ENCODE results near the gene CDC20. TPM values are rescaled to one million over a fixed set of nuclear protein-coding genes. Genes with fewer than 3 reads are reported as not detected.

CDC20 gene
- 20.7 TPM for polyA plus RNA-seq
- long read RNA-seq, donor 1, partial matches to known transcripts: 0 of 6 reads
- long read RNA-seq, donor 1, other reads (novel, unspliced or antisense): 0 of 6 reads
- long read RNA-seq, donor 2, transcript CDC20-201 (11 exons, 1,675 nt): major isoform, 6 of 9 reads
- long read RNA-seq, donor 2, partial matches to known transcripts: 0 of 9 reads
- long read RNA-seq, donor 2, other reads (novel, unspliced or antisense): 0 of 9 reads
- long read RNA-seq, donor 3: 0 reads
- long read RNA-seq, donor 4, partial matches to known transcripts: 0 of 1 reads
- long read RNA-seq, donor 4, other reads (novel, unspliced or antisense): 0 of 1 reads
- long read RNA-seq, donor 5, partial matches to known transcripts: 0 of 5 reads
- long read RNA-seq, donor 5, other reads (novel, unspliced or antisense): 0 of 5 reads
- long read RNA-seq, donor 6, partial matches to known transcripts: 0 of 5 reads
- long read RNA-seq, donor 6, other reads (novel, unspliced or antisense): 0 of 5 reads
- long read RNA-seq, donor 7, partial matches to known transcripts: 0 of 5 reads
- long read RNA-seq, donor 7, other reads (novel, unspliced or antisense): 0 of 5 reads
- long read RNA-seq, donor 8, transcript CDC20-201 (11 exons, 1,675 nt): major isoform, 5 of 7 reads
- long read RNA-seq, donor 8, partial matches to known transcripts: 0 of 7 reads
- long read RNA-seq, donor 8, other reads (novel, unspliced or antisense): 0 of 7 reads
- long read RNA-seq, donor 9, partial matches to known transcripts: 0 of 2 reads
- long read RNA-seq, donor 9, other reads (novel, unspliced or antisense): 0 of 2 reads
- long read RNA-seq, donor 10, transcript CDC20-201 (11 exons, 1,675 nt): major isoform, 5 of 5 reads
- long read RNA-seq, donor 10, partial matches to known transcripts: 0 of 5 reads
- long read RNA-seq, donor 10, other reads (novel, unspliced or antisense): 0 of 5 reads
- long read RNA-seq, donor 11, partial matches to known transcripts: 0 of 4 reads
- long read RNA-seq, donor 11, other reads (novel, unspliced or antisense): 0 of 4 reads

DNA sequence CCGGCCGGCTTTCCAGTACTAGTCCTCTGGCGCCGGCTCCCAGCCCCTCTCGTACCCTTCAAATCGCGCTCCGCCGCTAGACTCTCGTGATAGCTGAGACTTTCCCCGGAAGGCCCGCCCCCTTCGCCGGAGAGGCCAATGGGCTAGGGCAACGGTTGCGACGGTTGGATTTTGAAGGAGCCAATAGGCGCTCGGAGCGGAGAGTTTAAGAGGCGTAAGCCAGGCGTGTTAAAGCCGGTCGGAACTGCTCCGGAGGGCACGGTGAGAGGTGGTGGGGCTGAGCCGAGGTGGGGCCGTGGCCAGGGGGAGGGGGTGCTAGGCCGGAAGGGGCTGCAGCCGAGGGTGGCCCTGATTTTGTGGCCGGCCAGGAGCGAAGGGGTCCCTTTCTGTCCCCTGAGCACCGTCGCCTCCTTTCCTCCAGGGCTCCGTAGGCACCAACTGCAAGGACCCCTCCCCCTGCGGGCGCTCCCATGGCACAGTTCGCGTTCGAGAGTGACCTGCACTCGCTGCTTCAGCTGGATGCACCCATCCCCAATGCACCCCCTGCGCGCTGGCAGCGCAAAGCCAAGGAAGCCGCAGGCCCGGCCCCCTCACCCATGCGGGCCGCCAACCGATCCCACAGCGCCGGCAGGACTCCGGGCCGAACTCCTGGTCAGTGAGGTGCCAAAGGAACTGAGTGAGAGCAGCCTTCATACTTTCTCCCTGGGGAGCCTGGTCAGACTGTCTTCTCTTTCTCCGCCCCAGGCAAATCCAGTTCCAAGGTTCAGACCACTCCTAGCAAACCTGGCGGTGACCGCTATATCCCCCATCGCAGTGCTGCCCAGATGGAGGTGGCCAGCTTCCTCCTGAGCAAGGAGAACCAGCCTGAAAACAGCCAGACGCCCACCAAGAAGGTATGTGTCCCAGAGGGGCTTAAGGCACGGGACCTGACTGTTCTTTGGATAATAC, at the start of gene CDC20:
CDC20 (plus strand) TSS at position 236 of the 948 bp plus-strand sequence; CDS start at position 471, 235 bp downstream.
- WGBS (ENCODE audit: insufficient coverage, low lambda C conversion rate): no CpG with 5 or more reads among the region's 59 CpGs
- Histone ChIP-seq H3K27me3 (ENCODE audit: control insufficient read depth, insufficient read depth, low read length) (no peaks in the 10 kb centered on the region), H3K36me3 (ENCODE audit: control insufficient read depth, insufficient read depth, low read length) (peaks cover 31% of the 10 kb centered on the region), H3K4me1 (ENCODE audit: control insufficient read depth, insufficient read depth, low read length) (peaks cover 21% of the 10 kb centered on the region), H3K9me3 (ENCODE audit: control insufficient read depth, low read depth, low read length) (no peaks in the 10 kb centered on the region), H3K27ac (ENCODE audit: low read length) (peak within 1 kb of the TSS; percentile 95), H3K4me3 (ENCODE audit: low read length) (peak within 1 kb of the TSS; percentile 82)
- peak; percentile 96 to 98 for DNase-seq

DNA sequence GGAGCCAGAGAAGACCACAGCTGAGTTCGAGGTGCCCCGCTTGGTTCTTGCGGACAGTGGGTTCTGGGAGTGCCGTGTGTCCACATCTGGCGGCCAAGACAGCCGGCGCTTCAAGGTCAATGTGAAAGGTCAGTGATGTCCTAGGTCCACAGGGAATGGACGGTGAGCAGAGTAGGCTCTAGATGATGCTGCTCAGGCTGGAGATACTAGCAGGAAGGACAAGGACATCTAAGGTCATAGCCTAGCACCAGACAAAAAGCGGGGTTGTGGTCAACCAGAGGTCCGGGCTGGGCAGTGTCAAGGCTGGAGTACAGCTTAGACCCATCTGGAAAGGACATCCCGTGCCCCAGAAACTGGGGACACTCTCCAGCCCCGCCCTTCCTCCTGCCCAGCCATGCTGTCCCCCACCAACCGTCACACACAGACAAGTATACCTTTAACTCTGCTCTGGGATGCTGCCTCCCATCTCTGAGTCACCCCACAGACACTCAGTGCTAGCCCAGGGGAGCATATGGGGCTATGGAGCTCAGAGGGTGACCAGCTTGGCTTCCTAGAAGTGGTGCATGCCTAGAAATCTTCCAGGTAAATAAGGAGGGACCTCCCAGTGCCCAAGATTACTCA, 49.3 kb upstream of the CDC20 start:
- no CpG with 5 or more reads among the region's 13 CpGs for WGBS (ENCODE audit: insufficient coverage, low lambda C conversion rate)

DNA sequence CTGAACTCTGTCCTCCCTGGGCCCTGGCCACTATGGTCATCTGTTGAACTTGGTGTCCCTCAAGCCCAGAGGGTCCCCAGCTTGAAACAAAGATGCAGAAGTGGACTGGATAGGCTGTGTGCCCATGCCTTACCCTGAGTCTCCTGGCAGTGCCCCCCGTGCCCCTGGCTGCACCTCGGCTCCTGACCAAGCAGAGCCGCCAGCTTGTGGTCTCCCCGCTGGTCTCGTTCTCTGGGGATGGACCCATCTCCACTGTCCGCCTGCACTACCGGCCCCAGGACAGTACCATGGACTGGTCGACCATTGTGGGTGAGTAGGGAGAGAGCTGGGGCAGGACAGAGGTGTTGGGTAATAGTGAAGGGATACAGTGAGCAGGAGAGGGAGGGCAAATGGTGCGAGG, 47.3 kb upstream of the CDC20 start:
- Histone ChIP-seq H3K27me3 (ENCODE audit: control insufficient read depth, insufficient read depth, low read length) (no peaks in the 10 kb centered on the region), H3K9me3 (ENCODE audit: control insufficient read depth, low read depth, low read length) (no peaks in the 10 kb centered on the region), H3K27ac (ENCODE audit: low read length) (no peak overlapping the region), H3K4me1 (ENCODE audit: control insufficient read depth, insufficient read depth, low read length) (no peaks in the 10 kb centered on the region), H3K36me3 (ENCODE audit: control insufficient read depth, insufficient read depth, low read length) (no peaks in the 10 kb centered on the region), H3K4me3 (ENCODE audit: low read length) (no peak overlapping the region)
- WGBS (ENCODE audit: insufficient coverage, low lambda C conversion rate): no CpG with 5 or more reads among the region's 9 CpGs
- DNase-seq: no peak

More for the DNA sequence above, 49.3 kb upstream of the CDC20 start:
- DNase-seq: no peak
- Histone ChIP-seq H3K36me3 (ENCODE audit: control insufficient read depth, insufficient read depth, low read length) (no peaks in the 10 kb centered on the region), H3K4me3 (ENCODE audit: low read length) (no peak overlapping the region), H3K27me3 (ENCODE audit: control insufficient read depth, insufficient read depth, low read length) (no peaks in the 10 kb centered on the region), H3K4me1 (ENCODE audit: control insufficient read depth, insufficient read depth, low read length) (no peaks in the 10 kb centered on the region), H3K27ac (ENCODE audit: low read length) (no peak overlapping the region), H3K9me3 (ENCODE audit: control insufficient read depth, low read depth, low read length) (no peaks in the 10 kb centered on the region)

DNA sequence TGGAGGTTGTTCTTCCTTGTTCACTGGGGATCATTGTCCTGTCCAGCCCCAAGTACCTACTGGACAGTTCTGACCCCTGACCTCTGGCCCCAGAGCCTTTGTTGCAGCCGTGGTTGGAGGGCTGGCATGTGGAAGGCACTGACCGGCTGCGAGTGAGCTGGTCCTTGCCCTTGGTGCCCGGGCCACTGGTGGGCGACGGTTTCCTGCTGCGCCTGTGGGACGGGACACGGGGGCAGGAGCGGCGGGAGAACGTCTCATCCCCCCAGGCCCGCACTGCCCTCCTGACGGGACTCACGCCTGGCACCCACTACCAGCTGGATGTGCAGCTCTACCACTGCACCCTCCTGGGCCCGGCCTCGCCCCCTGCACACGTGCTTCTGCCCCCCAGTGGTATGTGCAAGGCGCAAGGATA, 46.6 kb upstream of the CDC20 start:
- Histone ChIP-seq H3K27me3 (ENCODE audit: control insufficient read depth, insufficient read depth, low read length) (no peaks in the 10 kb centered on the region), H3K4me1 (ENCODE audit: control insufficient read depth, insufficient read depth, low read length) (no peaks in the 10 kb centered on the region), H3K36me3 (ENCODE audit: control insufficient read depth, insufficient read depth, low read length) (no peaks in the 10 kb centered on the region), H3K27ac (ENCODE audit: low read length) (no peak overlapping the region), H3K4me3 (ENCODE audit: low read length) (no peak overlapping the region), H3K9me3 (ENCODE audit: control insufficient read depth, low read depth, low read length) (no peaks in the 10 kb centered on the region)
- no CpG with 5 or more reads among the region's 19 CpGs for WGBS (ENCODE audit: insufficient coverage, low lambda C conversion rate)
- DNase-seq: no peak

DNA sequence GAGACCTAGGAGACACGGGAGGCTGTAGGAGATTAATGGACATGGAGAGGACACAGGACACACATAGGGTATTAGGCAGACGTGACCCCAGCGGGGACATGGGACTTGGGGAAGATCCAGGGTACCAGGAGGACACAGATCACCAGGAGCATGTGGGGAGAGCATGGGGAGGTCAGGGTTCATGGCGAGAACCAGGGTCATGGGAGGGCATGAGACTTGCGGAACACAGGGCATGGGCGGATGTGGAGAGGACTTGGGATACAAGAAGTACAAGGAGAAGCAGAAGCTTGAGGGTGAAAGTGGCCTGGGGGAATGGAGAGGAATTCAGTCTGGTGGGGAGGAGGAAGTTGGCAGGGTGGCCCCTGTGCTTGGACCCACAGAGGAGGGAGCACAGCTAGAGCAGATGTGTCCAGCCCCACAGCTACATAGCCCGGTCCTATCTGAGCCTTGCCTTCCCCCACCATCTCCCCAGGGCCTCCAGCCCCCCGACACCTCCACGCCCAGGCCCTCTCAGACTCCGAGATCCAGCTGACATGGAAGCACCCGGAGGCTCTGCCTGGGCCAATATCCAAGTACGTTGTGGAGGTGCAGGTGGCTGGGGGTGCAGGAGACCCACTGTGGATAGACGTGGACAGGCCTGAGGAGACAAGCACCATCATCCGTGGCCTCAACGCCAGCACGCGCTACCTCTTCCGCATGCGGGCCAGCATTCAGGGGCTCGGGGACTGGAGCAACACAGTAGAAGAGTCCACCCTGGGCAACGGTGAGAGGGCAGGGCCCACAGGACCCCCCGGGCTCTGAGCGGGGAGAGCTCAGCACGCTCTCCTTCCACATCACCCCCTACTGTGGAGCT, 45.9 kb upstream of the CDC20 start:
- no peak overlapping the region for H3K27ac ChIP-seq (ENCODE audit: low read length)
- H3K4me1 ChIP-seq (ENCODE audit: control insufficient read depth, insufficient read depth, low read length): no peaks in the 10 kb centered on the region
- H3K9me3 ChIP-seq (ENCODE audit: control insufficient read depth, low read depth, low read length): no peaks in the 10 kb centered on the region
- no peak for DNase-seq
- H3K36me3 ChIP-seq (ENCODE audit: control insufficient read depth, insufficient read depth, low read length): no peaks in the 10 kb centered on the region
- WGBS (ENCODE audit: insufficient coverage, low lambda C conversion rate): 80% methylated on average over 1 of the region's 24 CpGs
- H3K27me3 ChIP-seq (ENCODE audit: control insufficient read depth, insufficient read depth, low read length): no peaks in the 10 kb centered on the region
- no peak overlapping the region for H3K4me3 ChIP-seq (ENCODE audit: low read length)

DNA sequence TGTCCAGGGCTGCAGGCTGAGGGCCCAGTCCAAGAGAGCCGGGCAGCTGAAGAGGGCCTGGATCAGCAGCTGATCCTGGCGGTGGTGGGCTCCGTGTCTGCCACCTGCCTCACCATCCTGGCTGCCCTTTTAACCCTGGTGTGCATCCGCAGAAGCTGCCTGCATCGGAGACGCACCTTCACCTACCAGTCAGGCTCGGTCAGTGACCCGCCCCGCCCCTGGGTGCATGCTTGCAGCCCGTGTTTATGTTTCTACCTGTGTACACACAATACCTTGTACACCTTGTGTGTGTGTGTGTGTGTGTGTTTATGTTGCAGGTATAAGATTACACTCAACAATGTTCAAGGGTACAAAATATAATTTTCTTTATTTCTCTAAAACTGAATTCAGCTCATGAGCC, 45.0 kb upstream of the CDC20 start:
- Histone ChIP-seq H3K4me1 (ENCODE audit: control insufficient read depth, insufficient read depth, low read length) (no peaks in the 10 kb centered on the region), H3K4me3 (ENCODE audit: low read length) (no peak overlapping the region), H3K9me3 (ENCODE audit: control insufficient read depth, low read depth, low read length) (no peaks in the 10 kb centered on the region), H3K27ac (ENCODE audit: low read length) (no peak overlapping the region), H3K36me3 (ENCODE audit: control insufficient read depth, insufficient read depth, low read length) (no peaks in the 10 kb centered on the region), H3K27me3 (ENCODE audit: control insufficient read depth, insufficient read depth, low read length) (no peaks in the 10 kb centered on the region)
- no CpG with 5 or more reads among the region's 10 CpGs for WGBS (ENCODE audit: insufficient coverage, low lambda C conversion rate)
- DNase-seq: no peak

DNA sequence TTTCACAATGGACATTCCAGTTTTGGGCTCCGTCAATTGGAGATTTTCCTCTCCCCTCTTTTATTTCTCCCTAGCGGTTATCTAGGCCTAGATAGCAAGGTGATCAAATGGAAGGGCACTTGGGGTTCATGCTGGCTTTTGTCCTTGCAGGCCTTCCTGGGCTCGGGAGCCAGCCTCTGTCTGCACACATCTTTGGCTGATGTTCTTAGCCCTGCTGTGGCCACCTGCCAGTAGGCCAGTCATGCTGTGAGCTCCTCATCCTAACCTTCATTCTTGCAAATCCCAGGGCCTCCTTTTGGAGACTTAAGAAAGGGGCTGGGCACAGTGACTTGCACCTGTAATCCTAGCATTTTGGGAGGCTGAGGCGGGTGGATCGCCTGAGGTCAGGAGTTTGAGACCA, 44.5 kb upstream of the CDC20 start:
- no peak for DNase-seq

DNA sequence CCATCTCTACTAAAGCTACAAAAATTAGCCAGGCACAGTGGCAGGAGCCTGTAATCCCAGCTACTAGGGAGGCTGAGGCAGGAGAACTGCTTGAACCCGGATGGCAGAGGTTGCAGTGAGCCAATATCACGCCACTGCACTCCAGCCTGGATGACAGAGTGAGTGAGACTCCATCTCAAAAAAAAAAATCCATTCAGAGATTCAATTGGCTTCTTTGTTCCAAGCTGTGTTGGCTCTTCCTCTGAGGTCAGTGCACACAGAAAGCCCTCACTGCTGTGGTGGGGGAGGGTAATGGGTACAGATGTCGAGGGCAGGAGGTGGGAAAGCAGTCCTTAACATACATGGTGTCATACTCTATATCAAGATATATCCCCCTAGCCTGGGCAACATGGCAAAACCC, 43.3 kb upstream of the CDC20 start:
- no peak for DNase-seq
- H3K4me1 ChIP-seq (ENCODE audit: control insufficient read depth, insufficient read depth, low read length): no peaks in the 10 kb centered on the region
- H3K36me3 ChIP-seq (ENCODE audit: control insufficient read depth, insufficient read depth, low read length): no peaks in the 10 kb centered on the region
- WGBS (ENCODE audit: insufficient coverage, low lambda C conversion rate): no CpG with 5 or more reads among the region's 3 CpGs
- no peaks in the 10 kb centered on the region for H3K27me3 ChIP-seq (ENCODE audit: control insufficient read depth, insufficient read depth, low read length)
- no peaks in the 10 kb centered on the region for H3K9me3 ChIP-seq (ENCODE audit: control insufficient read depth, low read depth, low read length)
- H3K4me3 ChIP-seq (ENCODE audit: low read length): no peak overlapping the region
- no peak overlapping the region for H3K27ac ChIP-seq (ENCODE audit: low read length)

More for the DNA sequence above, 44.5 kb upstream of the CDC20 start:
- no peaks in the 10 kb centered on the region for H3K4me1 ChIP-seq (ENCODE audit: control insufficient read depth, insufficient read depth, low read length)
- no peak overlapping the region for H3K27ac ChIP-seq (ENCODE audit: low read length)
- H3K27me3 ChIP-seq (ENCODE audit: control insufficient read depth, insufficient read depth, low read length): no peaks in the 10 kb centered on the region
- H3K36me3 ChIP-seq (ENCODE audit: control insufficient read depth, insufficient read depth, low read length): no peaks in the 10 kb centered on the region
- no CpG with 5 or more reads among the region's 5 CpGs for WGBS (ENCODE audit: insufficient coverage, low lambda C conversion rate)
- no peaks in the 10 kb centered on the region for H3K9me3 ChIP-seq (ENCODE audit: control insufficient read depth, low read depth, low read length)
- no peak overlapping the region for H3K4me3 ChIP-seq (ENCODE audit: low read length)
